Endometrial microvascular endothelial cells (primary cell): ENCODE results near the gene PTTG1IP. TPM values are rescaled to one million over a fixed set of nuclear protein-coding genes. Genes with fewer than 3 reads are reported as not detected.
"Not testable (repeated sequence)": the region's sequence is repeated elsewhere in the genome, so short reads cannot be mapped to it uniquely, and the experiment has no call there.

Experiments
- in situ Hi-C: cut with HindIII; loops from 2 replicates; pipeline ENCODE4 v1.10.0; 2017; ENCODE audit warnings: low sequenced_read_pairs, low pct_unique_long_range_greater_than_20kb; ENCODE audit errors: inconsistent ontology term
- total RNA-seq: library from RNA; depleted of rRNA; stranded (reverse); fragments of >200 nt; gene quantifications from one replicate; pipeline ENCODE4 v1.2.3, GENCODE V29; 2015; ENCODE audit errors: inconsistent ontology term

PTTG1IP gene
- total RNA-seq, 1 donor from 2014 or later: 494 TPM

DNA sequence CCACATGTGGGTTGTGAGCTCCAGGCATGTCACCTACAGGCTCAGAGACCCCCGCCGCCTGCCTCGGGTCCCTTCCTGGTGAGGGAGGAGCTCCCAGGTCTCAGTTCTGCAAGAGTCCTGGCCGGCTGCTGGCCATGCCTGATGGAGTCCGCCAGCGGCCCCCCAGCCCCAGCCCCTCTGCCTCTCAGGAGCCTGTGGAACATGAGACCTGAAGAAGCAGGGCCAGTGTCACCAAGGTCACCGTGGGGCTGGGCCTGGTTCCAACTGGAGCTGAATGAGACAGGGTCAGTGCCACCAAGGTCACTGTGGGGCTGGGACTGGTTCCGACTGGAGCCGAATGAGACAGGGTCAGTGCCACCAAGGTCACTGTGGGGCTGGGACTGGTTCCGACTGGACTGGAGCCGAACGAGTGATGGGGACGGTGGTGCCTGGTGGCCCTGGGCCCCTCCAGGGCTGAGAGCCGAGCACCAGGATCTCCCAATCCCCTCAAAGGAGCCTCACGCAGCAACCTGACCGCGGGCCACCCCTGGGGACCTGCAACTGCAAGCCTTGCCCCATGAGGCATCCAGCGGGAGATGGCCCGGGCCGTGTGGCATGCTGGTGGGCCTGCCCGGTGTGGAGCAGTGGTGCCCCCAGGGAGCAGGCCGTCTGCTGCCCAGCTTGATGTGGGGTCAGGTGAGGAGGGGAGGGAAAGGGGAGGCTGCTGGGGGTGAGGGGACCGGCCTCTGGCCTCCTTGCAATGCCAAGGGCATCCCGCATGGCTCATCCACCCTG lies 14.5 kb upstream of the PTTG1IP start:
- in situ Hi-C loops: no loop called here

GRCh38 chr21:44887126-44887806 lies 13.8 kb upstream of the PTTG1IP start:
- in situ Hi-C loops: no loop called here

DNA sequence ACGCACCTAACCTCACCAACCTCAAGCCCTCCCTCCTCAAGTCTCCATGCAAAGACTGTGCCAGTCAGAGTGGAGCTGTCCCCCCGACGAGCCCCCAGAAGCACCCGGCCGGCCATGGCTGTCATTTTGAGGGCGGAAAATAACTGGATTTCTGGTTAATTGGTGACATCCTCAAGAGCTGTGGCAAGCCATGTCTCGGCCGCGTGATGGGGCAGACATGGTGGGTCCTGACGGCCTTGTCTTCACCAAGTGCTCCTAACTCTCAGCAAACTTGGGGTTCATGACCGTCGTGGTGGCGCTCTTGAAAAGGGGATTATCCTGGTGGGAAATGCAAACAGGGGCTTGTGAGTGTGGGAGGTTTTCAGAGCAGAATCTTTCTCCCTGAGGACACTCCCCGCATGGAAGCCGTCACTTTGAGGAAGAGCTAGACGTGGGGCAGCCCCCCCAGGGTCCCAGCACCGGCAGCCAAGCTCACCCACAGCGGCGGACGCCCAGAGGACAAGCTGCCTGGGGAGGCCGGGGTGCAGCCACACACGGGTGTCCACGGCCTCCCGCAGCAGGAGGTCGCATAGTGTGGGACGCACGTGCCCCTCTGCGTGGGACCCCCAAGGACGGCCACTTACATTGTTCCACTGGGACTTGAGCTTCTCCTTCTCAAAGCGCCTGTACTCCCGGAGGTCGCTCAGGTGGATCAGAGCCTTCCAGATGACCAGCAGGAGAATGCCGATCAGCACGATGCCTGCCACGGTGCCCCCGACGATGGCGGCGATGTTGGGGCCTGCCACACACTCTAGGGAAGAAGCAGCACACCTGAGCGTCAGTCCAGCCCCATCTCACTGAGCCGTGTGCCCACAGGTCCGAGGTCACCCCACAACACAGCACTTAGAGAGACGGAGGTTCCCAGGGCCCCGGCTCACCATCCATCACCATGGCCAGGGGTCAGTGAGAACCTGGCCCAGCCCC lies 12.9 kb upstream of the PTTG1IP start:
- in situ Hi-C loops: no loop called here

DNA sequence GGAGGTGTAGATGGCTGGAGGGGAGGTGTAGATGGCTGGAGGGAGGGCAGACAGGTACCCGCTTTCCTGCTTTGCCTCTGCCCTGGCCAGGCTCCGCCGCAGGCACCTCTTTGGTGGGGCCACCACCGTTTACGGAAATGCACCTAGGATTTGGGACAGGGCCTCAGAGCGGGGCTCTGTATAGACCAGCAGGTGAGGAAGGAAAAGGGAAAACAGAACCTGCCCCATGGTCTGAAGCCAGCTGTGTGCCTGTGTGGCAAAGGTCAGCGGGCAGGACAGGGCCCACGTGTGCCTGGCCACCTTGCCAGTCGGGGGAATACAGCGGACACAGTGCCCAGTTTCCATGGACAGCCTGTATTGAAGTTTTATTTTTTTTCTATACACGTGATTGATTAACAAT lies 12.1 kb upstream of the PTTG1IP start:
- in situ Hi-C loops: no loop called here

GRCh38 chr21:44884097-44884496 lies 10.6 kb upstream of the PTTG1IP start:
- in situ Hi-C loops: no loop called here

DNA sequence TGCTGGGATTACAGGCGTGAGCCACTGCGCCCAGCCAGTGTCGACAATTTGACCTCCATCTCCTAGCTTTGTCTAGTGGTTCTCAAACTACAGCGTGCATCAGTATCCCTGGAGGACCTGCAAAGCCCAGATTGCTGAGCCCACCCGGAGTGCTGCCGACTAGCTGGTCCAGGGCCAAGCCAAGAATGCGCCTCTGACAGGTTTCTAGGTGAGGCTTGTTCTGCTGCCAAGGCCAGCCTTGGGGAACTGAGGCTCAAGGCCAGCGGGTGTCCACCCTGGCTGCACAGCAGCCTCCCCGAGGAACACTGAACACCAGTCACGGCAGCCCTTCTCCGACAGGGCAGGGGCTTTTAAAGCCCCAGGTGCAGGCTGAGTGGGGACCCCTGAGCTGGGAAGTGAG lies 9.8 kb upstream of the PTTG1IP start:
- in situ Hi-C loops: no loop called here

- in situ Hi-C loops: no loop called here
Measured at GRCh38 chr21:44881198-44881872, 7.8 kb upstream of the PTTG1IP start.

GRCh38 chr21:44880405-44881197 lies 7.1 kb upstream of the PTTG1IP start:
- in situ Hi-C loops: no loop called here

- in situ Hi-C loops: not testable (repeated sequence)
Measured at GRCh38 chr21:44879238-44879637, 5.7 kb upstream of the PTTG1IP start.

DNA sequence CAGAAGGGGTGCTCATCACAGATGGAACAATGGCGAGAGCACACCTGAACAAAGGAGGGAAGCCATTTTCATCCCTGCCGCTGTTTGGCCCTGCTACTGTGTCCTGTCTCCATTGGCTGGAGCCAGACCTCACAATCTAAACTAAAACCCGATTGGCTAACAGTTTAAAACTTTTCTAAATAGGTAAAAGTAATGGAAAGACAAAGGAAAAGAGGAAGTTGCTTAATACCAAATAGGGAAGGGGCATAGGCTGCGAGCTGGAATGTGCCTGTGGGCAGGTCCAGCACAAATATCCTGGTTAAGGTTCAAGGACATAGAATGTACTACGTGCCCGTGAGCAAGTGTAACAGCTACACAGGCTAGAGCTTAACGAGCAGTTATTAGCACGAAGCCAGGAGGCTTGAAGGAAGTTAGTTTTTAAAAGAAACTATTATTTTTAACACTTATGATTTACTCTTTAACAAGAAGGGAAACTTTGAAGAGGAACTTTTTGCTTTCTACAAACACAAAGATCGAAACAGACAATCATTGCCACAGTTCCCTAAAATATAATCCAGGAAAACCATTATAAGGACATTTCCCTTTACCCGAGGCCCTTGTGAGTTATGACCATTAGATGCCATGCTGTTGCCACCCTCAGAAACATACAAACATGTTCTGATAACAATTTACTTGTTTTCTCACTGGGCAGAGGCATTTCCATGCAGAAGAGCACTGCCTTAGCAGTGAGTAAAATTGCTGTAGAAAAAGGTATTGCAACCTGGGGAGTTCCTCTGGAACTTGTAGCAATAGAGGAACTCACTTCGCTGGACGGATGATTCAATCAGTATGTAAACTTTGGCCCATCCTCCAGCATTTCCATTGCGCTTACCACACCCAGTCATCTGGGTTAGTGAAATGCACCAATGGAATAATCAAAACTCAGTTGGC lies 4.8 kb upstream of the PTTG1IP start:
- in situ Hi-C loops: no loop called here

- in situ Hi-C loops: no loop called here
Measured at GRCh38 chr21:44876849-44877575, 3.5 kb upstream of the PTTG1IP start.

DNA sequence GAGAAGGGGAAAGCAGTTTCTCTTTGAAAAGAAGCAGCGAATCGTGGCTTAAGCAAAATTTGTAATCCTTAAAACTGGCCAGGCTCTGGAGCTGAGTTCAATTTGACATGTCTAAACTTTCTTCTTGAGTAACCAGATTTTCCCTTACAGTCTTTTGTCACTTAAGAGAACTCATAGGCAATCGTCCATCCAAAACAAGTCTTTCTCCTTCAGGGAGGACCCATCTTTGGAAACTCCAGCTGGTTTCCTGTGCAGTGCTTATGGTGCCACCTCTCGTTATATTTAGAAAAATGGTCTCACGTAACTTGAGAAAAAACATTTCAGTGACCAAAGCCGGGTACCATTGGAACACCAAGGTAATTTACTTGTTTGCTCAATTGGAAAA lies 1.8 kb upstream of the PTTG1IP start:
- in situ Hi-C loops: no loop called here

GRCh38 chr21:44874497-44875315 lies 1.2 kb upstream of the PTTG1IP start:
- in situ Hi-C loops: no loop called here

GRCh38 chr21:44874240-44874496 lies 678 bp upstream of the PTTG1IP start:
- in situ Hi-C loops: no loop called here

GRCh38 chr21:44872649-44873355 lies 688 bp downstream of the PTTG1IP start:
- in situ Hi-C loops: no loop called here

DNA sequence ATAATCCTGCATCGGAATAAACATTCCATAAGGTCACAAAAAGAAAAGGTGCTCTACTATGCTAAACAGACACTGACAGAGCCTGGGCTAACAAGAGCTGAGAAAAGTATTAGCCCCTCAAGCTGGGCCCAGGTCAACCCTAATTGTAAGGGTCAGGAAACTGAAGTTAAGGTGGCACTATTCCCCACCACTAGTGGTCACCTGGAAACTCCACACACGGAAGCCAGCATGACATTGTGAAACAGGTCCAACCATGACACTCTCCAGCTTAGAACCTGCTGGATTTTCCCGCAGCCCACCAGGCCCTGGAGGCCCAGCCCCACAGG lies 1.2 kb downstream of the PTTG1IP start:
- in situ Hi-C loops: no loop called here
